ENCODE measurements around the gene KDSR.
A peak's percentile ranks its signal among the peaks of the same experiment; 100 is the strongest.

The KDSR gene

DNA sequence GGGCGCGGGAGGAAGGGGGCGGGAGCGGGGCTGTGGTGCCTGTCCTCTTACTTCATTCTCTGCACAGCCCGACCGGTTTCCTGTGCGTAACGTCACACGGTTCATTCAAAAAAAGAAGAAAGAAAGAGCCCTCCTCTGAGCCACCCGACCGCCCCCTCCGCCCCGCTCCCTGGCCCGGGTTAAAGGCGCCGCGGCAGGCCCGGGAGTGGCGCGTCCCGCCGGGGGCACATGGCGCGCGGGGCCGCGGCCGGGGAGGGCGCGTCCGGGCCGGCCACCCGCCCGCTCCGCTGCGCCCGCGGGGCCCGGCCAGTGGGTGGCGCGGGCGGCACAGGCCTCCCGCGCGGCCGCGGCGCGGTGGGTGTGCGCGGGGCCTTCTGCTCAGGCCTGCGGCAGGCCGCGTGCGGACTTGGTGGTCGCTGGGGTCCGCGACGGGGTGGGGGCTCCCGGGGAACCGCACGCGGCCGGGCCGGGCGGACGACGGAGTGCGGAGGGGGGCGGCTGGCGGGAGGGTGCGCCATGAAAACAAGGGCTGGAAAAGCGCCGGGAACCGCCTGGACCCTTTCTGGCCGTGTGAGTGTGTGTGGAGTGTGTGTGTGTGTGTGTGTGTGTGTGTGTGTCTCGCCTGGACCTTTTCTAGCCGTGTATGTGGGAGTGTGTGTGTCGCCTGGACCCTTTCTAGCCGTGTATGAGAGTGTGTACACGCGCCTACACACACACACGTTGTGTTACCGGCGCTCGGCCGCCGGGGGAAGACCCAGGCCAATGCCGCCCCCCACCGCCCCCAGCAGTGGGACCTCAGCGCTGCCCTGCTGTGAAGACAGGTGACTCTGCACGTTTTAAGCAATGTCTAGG, 46.7 kb downstream of the KDSR start:
- peak; percentile 92 for DNase-seq

DNA sequence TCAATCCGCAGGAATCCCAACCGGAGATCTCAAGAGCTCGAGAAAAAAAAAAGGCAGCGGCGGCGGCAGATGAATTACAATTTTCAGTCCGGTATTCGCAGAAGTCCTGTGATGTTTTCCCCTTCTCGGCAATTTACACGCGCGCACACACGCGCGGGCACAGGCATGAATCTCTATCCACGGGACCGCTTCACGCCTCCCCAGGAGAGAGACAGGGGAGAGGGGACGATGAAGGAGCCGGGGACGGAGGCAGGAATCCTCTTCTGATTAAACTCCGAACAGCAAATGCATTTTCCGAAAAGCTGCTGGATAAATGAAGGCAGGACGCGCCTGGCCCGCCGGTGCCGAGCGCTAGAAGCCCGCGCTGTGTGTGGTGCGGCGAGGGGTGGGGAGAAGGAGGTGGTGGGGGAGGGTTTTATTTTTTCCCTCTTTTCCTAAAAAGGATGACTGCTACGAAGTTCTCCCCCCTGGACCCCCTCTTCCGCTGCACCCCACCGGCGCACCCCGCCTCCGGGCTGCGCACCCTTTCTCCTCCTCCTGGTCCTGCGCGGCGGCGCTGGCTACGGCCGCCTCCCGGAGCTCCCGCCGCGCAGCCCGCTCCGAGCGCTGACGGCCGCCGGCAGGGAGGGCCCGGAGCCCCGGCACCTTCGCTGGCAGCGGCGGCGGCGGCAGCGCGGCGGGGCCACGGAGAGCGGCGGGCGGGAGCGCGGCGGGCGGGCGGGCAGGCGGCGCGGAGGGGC, 47.5 kb downstream of the KDSR start, which contains the start of gene BCL2:
Gene BCL2, minus strand, starts transcription at position 387 of the 740 bp plus-strand sequence.
- peak; percentile 81 for DNase-seq

DNA sequence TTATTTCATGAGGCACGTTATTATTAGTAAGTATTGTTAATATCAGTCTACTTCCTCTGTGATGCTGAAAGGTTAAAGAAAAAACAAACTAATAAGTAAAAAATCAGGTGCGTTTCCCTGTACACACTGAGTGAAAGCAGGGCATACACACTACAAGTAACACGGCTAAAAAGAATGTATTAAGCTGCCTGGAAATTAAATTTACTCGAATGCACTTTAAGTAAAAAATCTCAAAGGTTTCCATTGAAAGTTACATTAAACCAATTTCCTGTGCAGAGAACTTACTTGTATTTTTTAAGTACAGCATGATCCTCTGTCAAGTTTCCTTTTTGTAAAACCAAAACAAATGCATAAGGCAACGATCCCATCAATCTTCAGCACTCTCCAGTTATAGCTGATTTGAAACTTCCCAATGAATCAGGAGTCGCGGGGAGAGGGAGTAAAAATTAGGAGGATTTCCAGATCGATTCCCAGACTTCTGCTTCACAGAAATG, 48.1 kb downstream of the KDSR start:
- DNase-seq = no peak

DNA sequence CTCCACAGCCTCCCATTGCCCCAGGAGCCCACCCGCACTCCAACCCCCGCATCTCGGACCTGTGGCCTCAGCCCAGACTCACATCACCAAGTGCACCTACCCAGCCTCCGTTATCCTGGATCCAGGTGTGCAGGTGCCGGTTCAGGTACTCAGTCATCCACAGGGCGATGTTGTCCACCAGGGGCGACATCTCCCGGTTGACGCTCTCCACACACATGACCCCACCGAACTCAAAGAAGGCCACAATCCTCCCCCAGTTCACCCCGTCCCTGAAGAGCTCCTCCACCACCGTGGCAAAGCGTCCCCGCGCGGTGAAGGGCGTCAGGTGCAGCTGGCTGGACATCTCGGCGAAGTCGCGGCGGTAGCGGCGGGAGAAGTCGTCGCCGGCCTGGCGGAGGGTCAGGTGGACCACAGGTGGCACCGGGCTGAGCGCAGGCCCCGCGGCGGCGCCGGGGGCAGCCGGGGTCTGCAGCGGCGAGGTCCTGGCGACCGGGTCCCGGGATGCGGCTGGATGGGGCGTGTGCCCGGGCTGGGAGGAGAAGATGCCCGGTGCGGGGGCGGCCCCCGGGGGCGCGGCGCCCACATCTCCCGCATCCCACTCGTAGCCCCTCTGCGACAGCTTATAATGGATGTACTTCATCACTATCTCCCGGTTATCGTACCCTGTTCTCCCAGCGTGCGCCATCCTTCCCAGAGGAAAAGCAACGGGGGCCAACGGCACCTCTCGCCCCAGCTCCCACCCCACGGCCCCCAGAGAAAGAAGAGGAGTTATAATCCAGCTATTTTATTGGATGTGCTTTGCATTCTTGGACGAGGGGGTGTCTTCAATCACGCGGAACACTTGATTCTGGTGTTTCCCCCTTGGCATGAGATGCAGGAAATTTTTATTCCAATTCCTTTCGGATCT, 48.8 kb downstream of the KDSR start:
- peak; percentile 69 for DNase-seq

DNA sequence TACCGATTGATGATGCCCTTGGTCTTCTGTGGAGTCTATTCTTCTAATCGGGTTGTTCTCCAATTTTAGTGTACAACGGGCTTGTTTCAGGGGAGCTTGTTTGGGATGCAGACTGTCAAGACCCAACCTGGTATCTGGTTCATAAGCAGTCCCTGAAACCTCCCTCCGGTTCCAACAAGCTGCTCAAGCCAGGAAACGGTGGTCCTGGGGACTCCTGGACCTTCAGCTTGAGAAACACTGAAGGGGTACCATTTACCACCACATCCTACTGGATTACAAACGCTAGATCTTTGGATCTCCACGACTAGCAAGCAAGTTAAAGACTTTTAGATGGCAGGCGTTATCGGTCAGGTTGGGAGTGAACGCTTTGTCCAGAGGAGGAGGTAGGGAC, 49.5 kb downstream of the KDSR start:
- DNase-seq = no peak

DNA sequence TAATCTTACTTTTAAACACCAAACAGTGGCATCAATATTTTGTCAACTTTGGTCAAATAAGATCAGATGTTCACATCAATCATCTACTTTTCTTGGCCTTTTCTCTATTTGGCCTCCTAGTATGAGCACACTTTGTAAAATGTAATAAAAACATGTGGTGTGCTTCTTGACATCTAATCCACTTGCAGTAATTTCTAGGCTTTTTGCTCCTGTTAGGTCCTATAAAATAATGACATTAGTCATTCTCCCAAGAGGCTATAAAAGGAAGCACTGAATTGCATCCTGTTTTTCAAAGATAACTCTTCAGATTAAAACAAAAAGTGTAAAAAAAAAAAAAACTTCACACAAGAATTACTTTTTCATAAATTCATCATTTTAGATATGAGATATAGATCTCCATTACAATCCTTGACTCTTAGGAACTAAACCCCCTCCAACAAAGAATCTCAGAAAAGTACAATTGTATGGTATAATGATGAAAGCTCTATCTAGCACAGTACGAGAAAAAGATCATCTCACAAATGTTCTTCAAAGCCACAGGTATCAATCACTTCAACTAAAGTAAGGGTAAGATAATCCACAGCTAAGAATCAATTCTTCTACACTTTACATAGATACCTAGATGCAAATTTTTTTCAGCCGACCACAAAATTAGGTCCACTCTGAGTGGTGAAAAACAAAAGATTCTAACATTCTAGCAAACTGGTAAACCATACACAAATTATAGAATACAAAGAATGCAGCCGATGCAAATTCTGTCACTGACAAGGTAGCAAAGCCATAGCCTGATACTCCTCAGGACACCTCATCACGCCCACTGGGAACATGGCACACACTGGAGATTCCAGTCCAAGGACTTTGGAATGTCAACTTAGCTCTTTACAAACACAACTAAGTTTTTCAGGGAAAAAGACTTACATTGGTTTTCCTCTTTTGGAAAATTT, 50.1 kb downstream of the KDSR start:
- no peak for DNase-seq

DNA sequence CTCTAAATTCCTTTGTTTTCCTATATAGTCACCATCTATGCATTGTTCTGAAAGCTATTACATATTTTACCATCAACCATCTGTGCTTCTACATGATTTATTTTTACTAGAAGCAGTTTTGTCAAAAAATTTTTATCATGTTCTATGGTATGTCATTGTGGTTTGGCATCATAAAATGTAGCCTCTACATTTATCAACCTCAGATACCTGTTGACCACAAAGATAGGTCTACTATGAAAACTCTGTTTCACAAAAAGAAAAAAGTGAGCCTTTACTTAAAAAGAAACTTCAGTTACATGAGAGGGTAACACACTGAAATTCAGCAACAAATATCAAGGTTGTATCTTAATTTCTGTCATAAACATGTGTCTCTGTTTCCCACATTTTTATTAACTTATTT, 51.1 kb downstream of the KDSR start:
- DNase-seq = no peak

DNA sequence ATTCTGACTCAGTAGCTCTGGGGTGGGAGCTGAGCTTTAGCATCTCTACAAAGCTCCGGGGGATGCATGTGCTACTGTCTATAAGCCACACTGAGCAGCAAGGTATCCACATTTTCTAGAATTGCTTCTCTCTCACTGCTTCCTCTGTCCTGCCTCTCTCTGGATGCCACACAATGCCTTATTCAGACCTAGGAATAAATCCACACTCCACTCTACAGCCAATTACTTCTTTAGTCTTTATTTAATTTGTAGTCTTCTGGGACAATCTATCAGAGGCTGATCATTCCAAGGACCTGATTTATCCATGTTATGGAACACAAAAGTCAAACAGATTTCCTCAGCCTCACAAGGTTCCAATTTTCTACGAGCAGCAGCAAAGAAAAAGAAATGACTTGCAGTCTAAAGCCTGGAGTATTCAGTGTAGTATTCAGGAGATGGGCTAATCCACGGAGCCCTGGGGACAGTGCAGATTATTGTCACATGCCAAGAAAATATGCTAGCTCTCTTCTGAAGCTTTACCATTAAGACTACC, 51.8 kb downstream of the KDSR start:
- no peak for DNase-seq

DNA sequence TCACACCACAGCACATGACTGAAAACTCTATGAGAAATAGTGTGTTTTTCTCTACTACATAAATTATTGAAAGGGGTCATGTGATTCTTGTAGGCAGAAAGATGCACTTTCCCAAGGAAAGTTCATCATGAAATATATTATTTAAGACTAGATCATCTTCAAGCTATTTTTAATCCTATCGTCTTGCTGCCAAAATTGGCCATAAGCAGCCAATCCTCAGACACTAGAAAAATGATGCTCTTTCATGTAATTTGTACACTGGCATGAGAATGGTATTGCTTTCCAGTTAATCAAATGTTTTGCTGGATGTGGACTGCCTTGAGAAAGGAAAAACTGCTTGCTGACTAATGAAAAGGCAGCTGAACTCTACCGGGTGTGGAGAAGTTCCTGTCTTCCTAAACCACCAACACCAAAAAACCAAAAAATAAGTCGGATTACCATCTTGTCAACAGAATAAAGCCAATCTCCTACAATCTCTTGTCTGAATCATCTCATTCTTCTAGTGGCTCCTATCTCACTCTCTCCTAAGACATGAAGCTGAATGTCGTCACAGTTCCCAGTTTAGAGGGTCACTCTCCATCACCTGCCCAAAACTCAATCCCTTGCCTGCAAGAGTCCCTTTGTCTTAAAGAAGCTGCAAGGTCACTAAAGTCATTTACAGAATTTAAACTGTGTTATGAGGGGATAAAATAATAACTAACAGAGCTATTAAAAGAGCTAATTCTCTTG, 52.8 kb downstream of the KDSR start:
- DNase-seq = no peak

DNA sequence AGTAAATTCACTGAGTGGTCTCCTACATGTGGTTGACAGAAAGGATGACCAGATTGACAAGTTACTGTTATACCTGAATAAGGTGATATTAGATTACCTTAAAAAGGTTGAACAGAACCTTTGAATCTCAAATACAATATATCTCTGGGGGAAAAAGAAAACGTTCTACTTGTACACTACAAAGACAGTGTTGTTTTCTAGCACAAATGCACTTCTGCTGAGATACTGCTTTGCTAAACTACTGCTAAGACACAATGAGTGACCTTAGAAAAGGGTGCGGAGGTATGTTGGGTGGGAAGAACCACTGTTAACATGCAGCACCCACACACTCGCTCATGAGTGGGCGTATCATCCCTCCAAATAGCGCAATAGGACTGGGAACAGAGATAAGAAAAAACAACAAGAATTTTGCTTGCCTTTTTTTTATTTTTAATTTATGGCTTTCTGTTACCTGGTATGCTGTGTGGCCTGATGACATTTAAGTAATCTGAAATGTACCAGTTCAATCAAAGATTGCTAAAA, 53.5 kb downstream of the KDSR start:
- no peak for DNase-seq

DNA sequence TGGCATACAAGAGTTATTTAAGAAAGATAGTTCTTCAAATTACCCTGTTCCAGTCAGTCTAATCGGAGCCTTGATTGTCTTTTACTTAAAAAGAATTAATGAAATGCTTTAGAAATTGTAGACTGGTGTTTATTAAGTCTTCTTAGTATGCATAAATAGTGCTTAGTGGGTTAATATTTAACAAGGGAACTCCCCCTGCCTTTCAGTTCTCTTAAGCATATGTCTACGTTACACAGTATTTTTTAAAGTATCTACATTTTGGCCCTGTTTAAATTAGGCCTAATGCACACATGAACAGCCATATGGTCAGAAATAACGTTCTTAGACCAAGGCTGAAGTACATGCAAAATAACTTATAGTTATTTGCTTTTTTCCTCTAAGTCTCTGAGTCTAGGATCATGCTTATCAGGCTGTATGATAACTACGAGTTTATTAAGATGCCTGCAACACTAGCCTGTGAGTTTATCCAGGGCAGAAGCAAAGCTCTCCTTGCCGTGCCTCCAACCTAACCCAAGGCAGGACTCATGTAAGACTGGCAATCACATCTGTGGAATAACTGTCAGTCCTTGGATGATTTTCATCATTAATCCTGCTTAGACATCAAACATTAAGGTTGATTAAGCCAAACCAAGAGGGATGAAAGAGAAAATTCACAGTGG, 54.1 kb downstream of the KDSR start:
- no peak for DNase-seq

DNA sequence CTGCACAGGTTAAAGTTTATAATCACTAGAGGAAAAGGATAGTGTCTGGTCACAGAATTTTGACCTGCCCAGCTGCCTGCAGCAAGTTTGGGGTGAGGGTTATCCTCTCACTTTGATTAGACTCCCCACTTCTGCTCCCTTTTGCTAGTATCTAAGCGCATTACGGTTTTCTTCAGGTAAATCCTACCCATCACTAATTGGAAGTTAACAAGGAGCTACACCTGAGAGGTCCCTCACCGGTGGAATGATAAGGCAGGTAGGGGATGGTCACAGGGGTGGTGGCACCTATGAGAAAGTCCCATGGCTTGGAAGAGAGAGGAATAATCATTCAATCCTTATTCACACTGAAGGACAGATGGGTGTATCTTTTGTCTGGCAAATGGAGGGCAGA, 55.0 kb downstream of the KDSR start:
- no peak for DNase-seq

DNA sequence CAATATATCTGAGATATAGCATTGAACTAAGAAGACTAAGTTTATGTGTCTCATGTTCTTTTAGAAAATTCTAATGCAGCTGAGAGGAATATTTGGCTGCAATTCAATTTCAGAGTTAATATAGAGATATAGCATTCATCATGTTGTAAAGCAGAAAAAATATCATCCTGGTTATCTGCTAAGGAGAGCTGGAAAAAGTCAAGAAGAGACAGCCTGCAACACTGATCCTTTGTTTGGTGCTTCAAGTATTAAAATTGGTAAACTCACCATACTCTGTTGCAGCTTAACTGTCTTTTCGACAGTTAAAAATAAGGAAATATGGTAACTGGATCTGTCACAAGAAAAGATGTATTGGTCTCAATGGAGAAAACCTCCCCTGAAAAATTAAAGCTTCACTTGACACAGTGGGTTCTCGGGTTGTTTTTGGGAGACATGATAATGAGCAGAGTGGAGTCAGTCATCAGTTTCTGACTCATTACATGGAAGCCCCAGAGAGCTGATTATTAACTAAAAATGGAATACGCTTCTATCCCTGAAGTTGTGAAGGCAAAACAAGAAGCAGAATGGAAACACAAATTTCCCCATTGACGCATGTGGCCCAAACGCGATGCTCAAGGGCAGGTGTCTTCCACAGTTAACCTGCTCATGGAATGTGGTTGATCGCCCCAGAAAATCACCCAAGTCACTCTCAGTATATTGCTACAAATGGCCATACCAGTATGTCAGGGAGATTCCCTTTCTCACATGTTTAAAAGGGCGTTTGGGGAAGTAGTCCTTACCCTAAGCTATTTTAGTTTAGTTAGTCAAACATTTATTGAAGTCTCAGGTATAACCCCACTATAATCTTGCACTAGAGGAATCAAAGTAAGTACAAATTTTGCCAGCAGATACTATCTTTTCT, 55.6 kb downstream of the KDSR start:
- no peak for DNase-seq

DNA sequence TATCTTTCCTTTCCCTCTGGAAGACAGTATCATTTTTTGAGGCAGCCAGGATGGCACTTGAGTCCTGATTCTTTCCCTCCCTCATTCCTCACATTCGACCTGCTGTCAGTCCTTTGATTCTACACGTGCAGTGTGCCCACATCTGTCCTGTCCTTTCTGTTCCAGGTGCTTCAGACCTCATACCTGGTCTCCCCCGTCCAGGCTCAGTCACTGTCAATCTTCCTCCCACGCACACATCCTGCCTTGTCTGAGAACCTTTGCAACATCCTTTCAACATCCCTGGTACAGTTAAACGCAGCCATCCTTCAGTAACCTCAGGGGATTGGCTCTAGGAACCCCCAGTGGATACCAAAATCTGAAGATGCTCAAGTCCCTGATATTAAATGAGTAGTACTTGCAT, 57.6 kb downstream of the KDSR start:
- no peak for DNase-seq

DNA sequence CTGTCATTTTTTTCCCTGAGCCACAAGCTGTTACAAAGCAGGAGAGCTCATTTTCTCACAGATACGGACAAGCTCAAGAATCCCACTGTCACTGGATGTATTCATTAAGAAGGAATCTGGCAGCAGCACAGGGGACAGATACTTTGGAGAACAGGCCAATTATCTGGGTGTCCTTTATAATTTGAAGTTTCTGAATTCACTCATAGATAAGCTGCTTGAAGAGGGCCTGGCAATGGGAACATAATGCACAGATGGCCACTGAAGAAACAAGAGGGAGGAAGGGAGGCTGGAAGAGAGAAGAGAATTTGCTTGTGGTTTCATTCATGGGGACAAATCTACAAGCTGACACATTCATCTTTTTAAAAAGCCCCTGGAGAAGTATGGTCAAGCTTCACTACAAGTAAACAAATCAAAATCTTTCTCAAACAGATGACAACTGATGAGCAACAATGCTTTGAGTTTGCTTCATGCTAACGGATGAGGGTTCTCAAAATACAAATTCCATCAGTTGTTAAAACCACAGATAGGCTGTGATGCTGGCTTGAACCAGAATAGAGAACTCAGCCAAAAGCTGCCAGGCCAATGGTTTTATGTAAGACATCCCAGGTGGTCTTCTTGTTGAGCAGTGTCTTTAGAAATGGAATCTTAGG, 59.3 kb downstream of the KDSR start:
- DNase-seq = no peak

DNA sequence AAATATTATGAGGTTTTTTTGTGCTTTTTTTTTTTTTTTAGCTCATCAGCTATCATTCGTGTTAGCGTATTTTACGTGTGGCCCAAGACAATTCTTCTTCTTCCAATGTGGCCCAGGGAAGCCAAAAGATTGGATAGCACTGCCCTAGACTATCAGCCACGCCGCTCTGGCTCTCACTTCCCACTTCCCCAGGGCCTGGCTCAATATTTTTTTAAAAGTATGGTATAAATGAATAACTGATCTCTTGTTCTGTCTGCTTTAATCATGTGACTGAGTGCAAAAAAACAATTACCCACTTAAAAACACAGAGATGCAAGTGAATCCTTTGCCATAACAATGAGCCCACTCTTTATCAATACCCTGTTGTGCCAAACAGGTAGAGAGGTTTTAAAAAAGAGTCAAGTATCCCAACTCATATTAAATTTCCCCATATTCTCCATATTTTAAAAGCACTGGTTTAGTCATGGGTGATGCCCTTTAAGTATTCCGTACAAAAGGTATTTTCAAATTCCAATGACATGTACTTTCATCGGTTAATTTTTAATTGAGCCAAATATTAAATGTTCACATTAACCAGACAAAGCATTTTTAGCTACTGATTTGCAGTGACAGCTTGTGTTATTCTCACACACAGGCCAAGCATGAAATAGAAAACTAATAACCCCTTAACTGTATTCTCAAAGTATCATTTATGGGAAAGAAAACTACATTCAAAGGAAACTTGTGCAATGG, 60.0 kb downstream of the KDSR start:
- no peak for DNase-seq

DNA sequence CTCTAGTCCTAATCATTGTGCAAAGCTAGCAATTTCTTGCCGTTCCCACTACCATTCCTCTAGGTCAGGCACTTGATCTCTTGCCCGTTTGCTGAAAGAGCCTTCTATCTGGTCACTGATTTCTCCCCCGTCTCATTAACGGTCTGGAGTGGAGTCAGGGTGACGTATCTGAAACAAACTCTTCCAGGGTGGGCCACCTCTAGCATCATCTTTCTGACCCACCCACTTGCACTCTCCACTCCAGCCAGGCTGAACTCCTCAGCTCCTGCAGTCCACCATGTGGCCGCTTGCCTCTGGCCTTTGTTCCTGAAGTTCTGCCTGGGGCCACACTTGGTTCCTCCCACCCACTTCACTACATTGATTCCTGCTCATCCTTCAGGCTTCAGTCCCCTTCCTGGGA, 60.8 kb downstream of the KDSR start:
- DNase-seq = no peak

DNA sequence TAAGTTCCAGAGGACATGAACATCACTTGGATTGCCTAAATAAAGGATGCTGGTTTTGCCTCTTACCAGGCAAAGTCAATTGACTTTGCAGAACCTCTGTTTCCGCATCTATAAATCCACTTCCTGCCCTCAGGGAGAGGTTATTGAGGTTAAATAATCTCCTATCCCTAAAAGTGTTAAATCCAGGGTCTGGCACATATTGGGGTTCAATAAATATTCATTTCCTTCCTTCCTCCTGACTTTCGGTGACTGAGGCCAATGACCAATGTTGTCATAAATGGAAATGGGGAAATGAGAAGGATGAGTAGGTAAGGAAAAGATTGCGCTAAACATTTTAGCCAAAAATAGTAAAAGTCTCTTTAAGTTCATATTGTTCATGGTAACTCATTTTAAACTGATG, 63.5 kb downstream of the KDSR start:
- no peak for DNase-seq
